ENCODE results near the gene VPS37C.

The VPS37C gene

DNA sequence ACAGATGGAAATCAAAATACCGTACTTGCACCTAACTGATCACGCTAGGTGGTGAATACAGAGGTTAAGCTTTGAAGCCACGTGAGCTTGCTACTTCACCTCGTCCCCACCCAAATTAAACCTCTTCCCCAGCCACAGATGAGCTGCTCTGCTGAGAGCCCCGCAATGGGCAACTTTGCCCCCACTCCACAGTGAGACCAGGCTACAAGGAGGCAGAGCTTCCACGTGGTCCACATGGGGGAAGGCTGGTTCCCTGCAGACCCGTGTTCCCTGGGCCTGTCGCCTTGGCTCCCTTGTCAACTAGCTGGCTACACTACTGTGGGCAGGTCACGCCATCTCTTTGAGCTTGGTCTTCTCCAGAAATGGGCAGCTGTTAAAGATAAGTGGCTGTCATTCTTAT lies 48.0 kb downstream of the VPS37C start:
- Histone ChIP-seq H3K27ac (ENCODE audit: low read depth, low read length) (no peak overlapping the region), H3K9ac (ENCODE audit: low read depth, low read length) (no peak overlapping the region), H3K36me3 (ENCODE audit: insufficient read depth, low read length) (no peaks in the 10 kb centered on the region), H3K9me3 (ENCODE audit: insufficient read depth, low read depth, low read length) (no peaks in the 10 kb centered on the region), H3K4me1 (ENCODE audit: insufficient read depth, low read length) (no peaks in the 10 kb centered on the region), H3K4me3 (ENCODE audit: low read length) (no peak overlapping the region), H3K27me3 (ENCODE audit: insufficient read depth, low read length) (no peaks in the 10 kb centered on the region)
- WGBS = 89% methylated on average over 9 of the region's 9 CpGs

DNA sequence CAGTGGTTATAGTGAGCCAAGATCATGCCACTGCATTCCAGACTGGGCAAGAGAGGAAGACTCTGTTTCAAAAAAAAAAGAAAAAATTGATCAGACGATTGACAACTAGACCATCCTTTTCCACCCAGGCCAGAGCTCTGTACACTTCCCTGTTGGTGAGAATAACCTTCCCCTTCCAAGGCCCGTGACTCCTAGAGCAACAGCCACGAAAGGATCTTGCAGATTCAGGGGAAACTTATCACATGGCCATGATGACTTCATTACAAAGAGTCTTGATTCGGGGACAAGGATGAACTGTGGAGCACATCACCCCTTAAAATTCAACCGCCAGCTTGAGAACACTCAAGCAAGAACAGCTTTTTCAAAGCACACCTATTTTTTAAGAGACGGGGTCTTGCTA lies 48.7 kb downstream of the VPS37C start:
- H3K36me3 ChIP-seq (ENCODE audit: insufficient read depth, low read length) = no peaks in the 10 kb centered on the region
- H3K27me3 ChIP-seq (ENCODE audit: insufficient read depth, low read length) = no peaks in the 10 kb centered on the region
- no peaks in the 10 kb centered on the region for H3K9me3 ChIP-seq (ENCODE audit: insufficient read depth, low read depth, low read length)
- H3K4me3 ChIP-seq (ENCODE audit: low read length) = no peak overlapping the region
- no peak overlapping the region for H3K27ac ChIP-seq (ENCODE audit: low read depth, low read length)
- 88% methylated on average over 6 of the region's 6 CpGs for WGBS
- no peak overlapping the region for H3K9ac ChIP-seq (ENCODE audit: low read depth, low read length)
- H3K4me1 ChIP-seq (ENCODE audit: insufficient read depth, low read length) = no peaks in the 10 kb centered on the region

- H3K4me3 ChIP-seq (ENCODE audit: low read length) = no peak overlapping the region
- no peaks in the 10 kb centered on the region for H3K9me3 ChIP-seq (ENCODE audit: insufficient read depth, low read depth, low read length)
- 92% methylated on average over 11 of the region's 11 CpGs for WGBS
- H3K36me3 ChIP-seq (ENCODE audit: insufficient read depth, low read length) = no peaks in the 10 kb centered on the region
- no peaks in the 10 kb centered on the region for H3K27me3 ChIP-seq (ENCODE audit: insufficient read depth, low read length)
- no peak overlapping the region for H3K9ac ChIP-seq (ENCODE audit: low read depth, low read length)
- H3K4me1 ChIP-seq (ENCODE audit: insufficient read depth, low read length) = no peaks in the 10 kb centered on the region
- H3K27ac ChIP-seq (ENCODE audit: low read depth, low read length) = no peak overlapping the region
Measured at GRCh38 chr11:61111786-61112517, 49.3 kb downstream of the VPS37C start.

DNA sequence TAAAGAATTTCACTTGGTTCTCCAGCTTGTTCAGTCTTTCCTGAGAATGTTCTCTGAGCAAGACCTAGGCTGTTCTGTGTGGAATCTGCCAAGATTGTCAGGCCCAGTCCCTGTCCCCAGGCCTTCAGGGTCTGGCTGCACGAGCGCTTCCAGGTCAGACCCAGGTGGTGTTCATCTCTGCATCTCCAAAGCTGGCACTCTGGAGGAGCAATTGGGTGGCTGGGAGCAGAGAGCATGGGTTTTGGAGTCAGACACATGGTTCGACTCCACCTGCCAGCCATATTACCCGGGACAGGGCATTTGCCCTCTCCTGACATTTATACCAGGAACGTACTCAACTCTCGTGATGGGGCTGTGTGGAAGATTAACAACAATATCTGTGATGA lies 50.2 kb downstream of the VPS37C start:
- 83% methylated on average over 6 of the region's 6 CpGs for WGBS
- Histone ChIP-seq H3K9ac (ENCODE audit: low read depth, low read length) (no peak overlapping the region), H3K4me3 (ENCODE audit: low read length) (no peak overlapping the region), H3K27me3 (ENCODE audit: insufficient read depth, low read length) (no peaks in the 10 kb centered on the region), H3K9me3 (ENCODE audit: insufficient read depth, low read depth, low read length) (no peaks in the 10 kb centered on the region), H3K36me3 (ENCODE audit: insufficient read depth, low read length) (no peaks in the 10 kb centered on the region), H3K4me1 (ENCODE audit: insufficient read depth, low read length) (no peaks in the 10 kb centered on the region), H3K27ac (ENCODE audit: low read depth, low read length) (no peak overlapping the region)

GRCh38 chr11:61110255-61111049 lies 50.8 kb downstream of the VPS37C start:
- no peaks in the 10 kb centered on the region for H3K4me1 ChIP-seq (ENCODE audit: insufficient read depth, low read length)
- H3K9me3 ChIP-seq (ENCODE audit: insufficient read depth, low read depth, low read length) = no peaks in the 10 kb centered on the region
- H3K27me3 ChIP-seq (ENCODE audit: insufficient read depth, low read length) = no peaks in the 10 kb centered on the region
- H3K27ac ChIP-seq (ENCODE audit: low read depth, low read length) = no peak overlapping the region
- no peak overlapping the region for H3K4me3 ChIP-seq (ENCODE audit: low read length)
- 97% methylated on average over 8 of the region's 9 CpGs for WGBS
- H3K36me3 ChIP-seq (ENCODE audit: insufficient read depth, low read length) = no peaks in the 10 kb centered on the region
- no peak overlapping the region for H3K9ac ChIP-seq (ENCODE audit: low read depth, low read length)

DNA sequence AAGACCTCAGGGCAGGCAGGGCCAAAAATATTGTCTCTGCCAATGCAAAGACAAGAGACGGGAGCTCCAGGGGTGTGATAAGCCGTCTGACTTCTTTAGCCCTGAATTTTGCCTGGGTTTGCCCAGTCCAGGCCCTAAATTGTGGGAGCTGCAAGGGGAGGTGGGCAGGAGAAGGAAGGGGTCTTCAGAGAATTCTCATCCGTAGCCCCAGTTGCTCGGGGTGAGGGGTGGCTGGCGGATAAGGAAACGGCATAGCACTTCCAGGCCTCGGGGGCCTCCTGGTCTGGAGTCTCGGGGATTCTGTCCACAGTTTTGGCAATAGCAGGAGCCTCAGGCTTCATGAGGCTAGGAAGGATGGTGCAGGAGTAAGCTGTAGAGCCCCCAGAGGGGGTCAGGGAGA lies 51.6 kb downstream of the VPS37C start:
- Histone ChIP-seq H3K9me3 (ENCODE audit: insufficient read depth, low read depth, low read length) (no peaks in the 10 kb centered on the region), H3K27ac (ENCODE audit: low read depth, low read length) (no peak overlapping the region), H3K36me3 (ENCODE audit: insufficient read depth, low read length) (no peaks in the 10 kb centered on the region), H3K4me1 (ENCODE audit: insufficient read depth, low read length) (no peaks in the 10 kb centered on the region), H3K9ac (ENCODE audit: low read depth, low read length) (no peak overlapping the region), H3K4me3 (ENCODE audit: low read length) (no peak overlapping the region), H3K27me3 (ENCODE audit: insufficient read depth, low read length) (no peaks in the 10 kb centered on the region)
- WGBS = 92% methylated on average over 8 of the region's 8 CpGs

DNA sequence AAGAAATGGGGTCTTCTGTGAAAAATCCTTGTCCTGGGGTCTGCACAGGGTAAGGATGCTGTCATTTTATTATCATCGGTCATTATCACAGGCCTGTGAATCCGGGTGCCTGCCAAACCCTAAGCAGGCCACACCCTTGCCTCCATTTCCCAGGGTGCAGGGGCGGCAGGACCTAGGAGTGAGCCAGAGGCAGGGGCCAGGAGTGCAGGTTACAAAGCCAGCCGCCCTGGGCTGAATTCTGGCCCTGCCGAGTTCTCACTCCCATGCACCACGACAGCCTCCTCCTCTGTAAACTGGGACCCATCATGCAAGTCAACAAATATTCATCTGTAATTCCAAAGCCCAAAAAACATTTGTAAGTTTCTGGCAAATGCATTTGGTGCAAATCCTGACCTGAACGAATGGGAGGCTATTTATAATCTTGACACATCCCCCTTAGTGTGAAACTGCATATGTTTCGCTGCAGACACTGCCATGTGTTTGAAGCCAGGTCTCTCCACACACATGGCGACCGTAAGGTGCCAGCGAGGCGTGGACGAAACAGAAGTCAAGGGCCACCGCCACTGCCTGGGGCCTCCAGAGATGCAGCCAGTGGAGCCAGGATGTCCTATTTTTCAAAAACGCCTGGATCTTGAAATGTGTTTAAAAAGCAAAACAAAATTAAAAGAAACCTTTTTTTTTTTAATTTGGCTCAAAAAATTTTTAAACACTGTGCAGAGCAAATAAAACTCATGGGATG lies 52.2 kb downstream of the VPS37C start:
- 94% methylated on average over 15 of the region's 15 CpGs for WGBS
- Histone ChIP-seq H3K9me3 (ENCODE audit: insufficient read depth, low read depth, low read length) (no peaks in the 10 kb centered on the region), H3K36me3 (ENCODE audit: insufficient read depth, low read length) (no peaks in the 10 kb centered on the region), H3K27me3 (ENCODE audit: insufficient read depth, low read length) (no peaks in the 10 kb centered on the region), H3K27ac (ENCODE audit: low read depth, low read length) (no peak overlapping the region), H3K9ac (ENCODE audit: low read depth, low read length) (no peak overlapping the region), H3K4me3 (ENCODE audit: low read length) (no peak overlapping the region), H3K4me1 (ENCODE audit: insufficient read depth, low read length) (no peaks in the 10 kb centered on the region)

- Histone ChIP-seq H3K4me1 (ENCODE audit: insufficient read depth, low read length) (no peaks in the 10 kb centered on the region), H3K4me3 (ENCODE audit: low read length) (no peak overlapping the region), H3K27ac (ENCODE audit: low read depth, low read length) (no peak overlapping the region), H3K27me3 (ENCODE audit: insufficient read depth, low read length) (no peaks in the 10 kb centered on the region), H3K9ac (ENCODE audit: low read depth, low read length) (no peak overlapping the region), H3K36me3 (ENCODE audit: insufficient read depth, low read length) (no peaks in the 10 kb centered on the region), H3K9me3 (ENCODE audit: insufficient read depth, low read depth, low read length) (no peaks in the 10 kb centered on the region)
- 95% methylated on average over 3 of the region's 3 CpGs for WGBS
Measured at GRCh38 chr11:61107888-61108287, 53.3 kb downstream of the VPS37C start.

GRCh38 chr11:61106894-61107470 lies 54.2 kb downstream of the VPS37C start:
- WGBS = 88% methylated on average over 11 of the region's 11 CpGs
- Histone ChIP-seq H3K4me1 (ENCODE audit: insufficient read depth, low read length) (no peaks in the 10 kb centered on the region), H3K9ac (ENCODE audit: low read depth, low read length) (no peak overlapping the region), H3K36me3 (ENCODE audit: insufficient read depth, low read length) (no peaks in the 10 kb centered on the region), H3K4me3 (ENCODE audit: low read length) (no peak overlapping the region), H3K9me3 (ENCODE audit: insufficient read depth, low read depth, low read length) (no peaks in the 10 kb centered on the region), H3K27ac (ENCODE audit: low read depth, low read length) (no peak overlapping the region), H3K27me3 (ENCODE audit: insufficient read depth, low read length) (no peaks in the 10 kb centered on the region)

GRCh38 chr11:61106296-61106695 lies 54.9 kb downstream of the VPS37C start:
- Histone ChIP-seq H3K4me3 (ENCODE audit: low read length) (no peak overlapping the region), H3K9ac (ENCODE audit: low read depth, low read length) (no peak overlapping the region), H3K9me3 (ENCODE audit: insufficient read depth, low read depth, low read length) (no peaks in the 10 kb centered on the region), H3K36me3 (ENCODE audit: insufficient read depth, low read length) (no peaks in the 10 kb centered on the region), H3K27me3 (ENCODE audit: insufficient read depth, low read length) (no peaks in the 10 kb centered on the region), H3K4me1 (ENCODE audit: insufficient read depth, low read length) (no peaks in the 10 kb centered on the region), H3K27ac (ENCODE audit: low read depth, low read length) (no peak overlapping the region)
- 87% methylated on average over 7 of the region's 7 CpGs for WGBS

GRCh38 chr11:61104963-61105362 lies 56.3 kb downstream of the VPS37C start:
- no peaks in the 10 kb centered on the region for H3K4me1 ChIP-seq (ENCODE audit: insufficient read depth, low read length)
- WGBS = 90% methylated on average over 7 of the region's 7 CpGs

More at GRCh38 chr11:61104963-61105362, 56.3 kb downstream of the VPS37C start:
- H3K36me3 ChIP-seq (ENCODE audit: insufficient read depth, low read length) = no peaks in the 10 kb centered on the region
- H3K27me3 ChIP-seq (ENCODE audit: insufficient read depth, low read length) = no peaks in the 10 kb centered on the region
- no peaks in the 10 kb centered on the region; the same call in 1 of the 2 replicates for H3K9me3 ChIP-seq (ENCODE audit: insufficient read depth, low read depth, low read length)
- H3K9ac ChIP-seq (ENCODE audit: low read depth, low read length) = no peak overlapping the region
- no peak overlapping the region for H3K27ac ChIP-seq (ENCODE audit: low read depth, low read length)
- no peak overlapping the region for H3K4me3 ChIP-seq (ENCODE audit: low read length)

All from HUES64 (cell line).